Measurements from ENCODE around the gene DKKL1.

DKKL1 gene

DNA sequence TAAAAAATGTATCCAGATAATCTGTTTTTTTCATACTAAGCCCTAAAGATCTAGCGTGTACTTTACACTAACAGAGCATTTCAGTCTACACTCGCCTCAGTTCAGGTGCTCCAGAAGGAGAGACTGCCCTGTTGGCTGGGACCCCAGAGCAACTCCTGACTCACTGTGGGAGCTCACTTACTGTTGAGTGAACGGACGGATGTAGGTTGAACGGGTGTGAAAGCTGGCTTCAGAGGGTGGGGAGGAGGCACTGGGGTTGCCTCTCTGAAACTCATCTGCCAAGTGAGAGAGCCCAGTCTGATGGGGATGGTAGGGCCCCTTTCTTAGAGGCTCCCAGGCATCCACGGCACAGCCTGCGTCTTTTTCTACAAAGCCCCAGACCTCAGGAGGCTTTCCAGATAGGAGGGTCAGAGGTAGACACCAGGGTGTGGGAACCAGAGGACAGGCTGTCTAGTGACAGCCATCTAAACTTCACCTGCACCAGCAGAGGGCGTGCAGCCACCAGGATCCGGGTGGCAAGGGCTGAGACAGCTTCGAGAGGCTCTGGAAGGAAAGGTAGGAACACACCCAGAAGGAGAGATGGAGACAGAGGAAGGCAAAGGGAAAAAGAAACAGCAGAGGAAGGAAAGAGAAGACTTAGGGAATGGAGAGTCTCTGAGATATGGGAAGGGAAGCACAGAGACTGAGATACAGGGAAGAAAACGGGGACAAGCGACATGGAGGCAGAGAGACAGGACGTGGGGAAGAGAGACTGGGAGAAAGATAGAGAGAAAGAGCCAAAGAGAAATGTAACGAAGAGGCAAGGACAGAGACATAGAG lies 28.1 kb downstream of the DKKL1 start:
- DNase-seq, result peak; percentile 49 to 97 (median 75)
- intact Hi-C loops (cut with DNase I), result loop anchor here (1.0 kb wide), 2 partner anchors 52 to 156 kb away; no protein-coding TSS in a partner anchor

DNA sequence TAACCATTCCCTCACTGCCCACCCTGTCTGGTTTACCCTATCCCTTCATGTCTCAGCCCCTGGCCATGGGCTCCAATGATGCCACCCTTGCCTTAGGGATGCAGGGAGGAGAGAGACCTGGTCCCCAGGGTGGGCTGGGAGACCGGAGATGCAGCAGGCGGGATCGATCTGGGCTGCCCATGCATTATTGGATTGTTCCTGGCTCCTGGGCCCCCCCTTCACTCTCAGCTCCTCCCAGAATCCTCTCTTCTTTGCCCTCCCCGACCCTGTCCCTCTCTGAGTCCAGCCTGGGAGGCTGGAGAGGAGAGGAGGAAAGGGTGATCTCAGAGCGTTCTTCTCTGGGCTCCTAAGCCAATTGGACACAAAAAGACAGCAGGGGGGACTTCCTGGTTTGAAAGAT lies 30.2 kb downstream of the DKKL1 start:
- peak in 2 of 10 donors; percentile 15 to 22 for DNase-seq
- intact Hi-C loops (cut with DNase I), result no loop called here

DNA sequence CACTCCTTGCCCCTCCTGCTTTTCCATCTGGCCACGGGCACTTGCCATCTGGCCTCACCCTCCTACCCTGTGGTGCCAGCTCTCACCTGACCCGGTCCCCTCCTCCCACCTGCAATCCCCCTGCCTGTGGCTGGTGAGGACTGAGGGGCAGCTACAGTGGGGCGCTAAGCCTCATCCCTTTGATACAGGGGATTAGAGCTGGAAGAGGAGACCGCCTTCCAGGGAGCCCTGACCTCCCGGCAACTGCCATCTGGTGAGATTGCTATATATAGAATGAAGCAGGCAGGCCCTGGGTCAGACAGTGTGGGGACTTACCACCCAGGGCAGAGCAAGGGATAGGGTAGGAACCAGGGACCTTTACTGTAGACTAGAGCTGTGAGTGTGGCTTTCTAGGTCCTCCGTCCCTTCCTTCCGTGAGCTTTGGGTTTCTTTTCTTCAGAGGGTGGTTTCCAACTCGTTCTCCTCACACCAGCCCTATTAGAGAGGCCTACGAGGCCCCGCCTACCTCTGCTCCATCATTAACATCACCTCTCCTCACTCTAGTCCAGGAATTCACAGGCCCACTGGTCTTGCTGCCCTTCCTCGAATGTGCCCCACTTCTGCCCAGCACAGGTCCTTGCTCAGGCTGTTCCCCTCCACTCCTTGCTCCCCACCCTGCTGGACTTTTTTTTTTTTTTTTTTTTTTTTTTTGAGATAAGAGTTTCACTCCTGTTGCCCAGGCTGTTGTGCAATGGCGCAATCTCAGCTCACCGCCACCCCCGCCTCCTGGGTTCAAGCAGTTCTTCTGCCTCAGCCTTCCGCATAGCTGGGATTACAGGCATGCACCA lies 32.1 kb downstream of the DKKL1 start:
- peak in 2 of 10 donors; percentile 17 to 62 for DNase-seq
- intact Hi-C loops (cut with DNase I), result no loop called here

DNA sequence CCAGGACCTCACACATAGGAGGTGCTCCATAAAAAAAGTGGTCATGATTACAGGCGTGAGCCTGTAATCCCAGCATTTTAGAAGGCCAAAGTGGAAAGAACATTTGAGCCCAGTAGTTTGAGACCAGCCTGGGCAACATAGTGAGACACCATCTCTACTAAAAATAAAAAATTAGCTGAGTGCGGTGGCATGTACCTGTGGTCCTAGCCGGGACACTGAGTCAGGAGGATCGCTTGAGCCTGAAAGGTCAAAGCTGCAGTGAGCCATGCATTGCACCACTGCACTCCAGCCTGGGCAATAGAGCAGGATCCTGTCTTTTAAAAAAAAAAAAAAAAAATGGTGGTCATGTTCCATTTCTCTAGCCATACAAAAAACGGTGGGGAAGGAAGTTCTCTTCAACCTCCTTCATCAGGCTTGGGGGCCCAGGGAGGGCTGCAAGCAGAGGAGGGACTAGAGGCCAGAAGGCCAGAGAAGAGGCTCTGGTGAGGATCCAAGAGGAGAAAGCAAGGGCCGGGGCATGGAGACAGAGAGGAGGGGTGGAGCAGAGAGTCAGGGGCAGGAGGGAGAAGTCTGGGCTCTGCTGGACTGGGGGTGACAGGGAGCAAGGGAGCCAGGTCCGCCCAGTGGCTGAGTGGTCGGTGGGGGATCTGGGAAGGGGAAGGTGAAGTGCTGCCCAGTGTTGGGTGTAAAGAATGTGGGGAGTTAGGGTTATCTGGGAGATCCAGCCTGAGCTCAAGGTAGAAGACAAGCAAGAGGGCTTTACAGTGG lies 33.2 kb downstream of the DKKL1 start:
- peak in 1 of 10 donors; percentile 57 for DNase-seq
- intact Hi-C loops (cut with DNase I), result no loop called here

DNA sequence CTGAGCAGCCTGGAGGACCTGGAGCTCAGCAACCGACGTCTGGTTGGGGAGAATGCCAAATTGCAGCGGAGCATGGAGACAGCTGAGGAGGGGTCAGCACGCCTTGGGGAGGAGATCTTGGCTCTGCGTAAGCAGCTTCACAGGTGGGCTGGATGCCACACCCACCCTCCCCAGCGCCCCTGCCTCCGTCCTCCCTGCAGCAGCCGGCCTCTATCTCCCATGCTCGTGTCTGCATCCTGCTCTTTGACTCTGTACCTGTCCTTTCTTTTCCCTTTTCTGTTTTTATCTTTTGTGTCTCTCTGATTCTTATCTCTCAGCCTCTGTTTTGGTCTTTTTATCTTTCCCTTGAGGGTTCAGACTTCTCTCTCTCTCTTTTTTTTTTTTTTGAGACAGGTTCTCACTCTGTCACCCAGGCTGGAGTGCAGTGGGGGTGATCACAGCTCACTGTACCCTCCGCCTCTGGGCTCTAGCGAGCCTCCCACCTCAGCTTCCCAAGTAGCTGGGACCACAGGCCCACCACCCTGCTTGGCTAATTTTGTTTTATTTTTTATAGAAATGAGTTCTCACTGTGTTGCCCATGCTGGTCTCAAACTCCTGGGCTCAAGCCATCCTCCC lies 34.4 kb downstream of the DKKL1 start:
- DNase-seq, result peak in 1 of 10 donors; percentile 47
- intact Hi-C loops (cut with DNase I), result no loop called here

DNA sequence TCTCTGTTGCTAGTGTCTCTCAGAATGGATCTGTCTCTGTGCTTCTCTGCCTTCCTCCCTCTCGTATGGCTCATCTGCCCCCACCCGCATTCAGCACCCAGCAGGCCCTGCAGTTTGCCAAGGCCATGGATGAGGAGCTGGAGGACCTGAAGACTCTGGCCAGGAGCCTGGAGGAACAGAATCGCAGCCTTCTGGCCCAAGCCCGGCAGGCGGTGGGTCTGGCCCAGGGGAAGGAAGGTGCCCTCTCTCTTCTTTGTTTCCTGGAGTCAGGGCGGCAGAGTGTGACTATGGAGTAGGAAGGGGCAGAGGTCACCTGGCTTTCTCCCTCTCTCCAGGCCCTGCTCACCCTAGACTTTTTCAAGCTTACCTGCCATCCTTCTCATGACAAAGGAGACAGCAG lies 35.3 kb downstream of the DKKL1 start:
- peak in 1 of 10 donors; percentile 12 for DNase-seq
- intact Hi-C loops (cut with DNase I), result no loop called here

DNA sequence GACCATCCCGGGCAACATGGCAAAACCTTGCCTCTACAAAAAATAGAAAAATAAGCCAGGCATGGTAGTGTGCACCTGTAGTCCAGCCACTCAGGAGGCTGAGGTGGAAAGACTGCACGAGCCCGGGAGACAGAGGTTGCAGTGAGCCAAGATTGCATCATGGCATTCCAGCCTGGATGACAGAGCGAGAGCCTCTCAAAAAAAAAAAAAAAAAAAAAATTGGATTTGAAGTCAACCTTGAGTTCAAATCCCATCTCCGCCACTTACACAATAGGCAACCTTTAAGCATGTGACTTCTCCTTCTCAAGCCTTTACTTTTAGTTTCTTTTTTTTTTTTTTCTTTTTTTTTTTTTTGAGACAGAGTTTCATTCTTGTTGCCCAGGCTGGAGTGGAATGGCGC lies 36.4 kb downstream of the DKKL1 start:
- peak in 1 of 10 donors; percentile 34 for DNase-seq
- intact Hi-C loops (cut with DNase I), result no loop called here

DNA sequence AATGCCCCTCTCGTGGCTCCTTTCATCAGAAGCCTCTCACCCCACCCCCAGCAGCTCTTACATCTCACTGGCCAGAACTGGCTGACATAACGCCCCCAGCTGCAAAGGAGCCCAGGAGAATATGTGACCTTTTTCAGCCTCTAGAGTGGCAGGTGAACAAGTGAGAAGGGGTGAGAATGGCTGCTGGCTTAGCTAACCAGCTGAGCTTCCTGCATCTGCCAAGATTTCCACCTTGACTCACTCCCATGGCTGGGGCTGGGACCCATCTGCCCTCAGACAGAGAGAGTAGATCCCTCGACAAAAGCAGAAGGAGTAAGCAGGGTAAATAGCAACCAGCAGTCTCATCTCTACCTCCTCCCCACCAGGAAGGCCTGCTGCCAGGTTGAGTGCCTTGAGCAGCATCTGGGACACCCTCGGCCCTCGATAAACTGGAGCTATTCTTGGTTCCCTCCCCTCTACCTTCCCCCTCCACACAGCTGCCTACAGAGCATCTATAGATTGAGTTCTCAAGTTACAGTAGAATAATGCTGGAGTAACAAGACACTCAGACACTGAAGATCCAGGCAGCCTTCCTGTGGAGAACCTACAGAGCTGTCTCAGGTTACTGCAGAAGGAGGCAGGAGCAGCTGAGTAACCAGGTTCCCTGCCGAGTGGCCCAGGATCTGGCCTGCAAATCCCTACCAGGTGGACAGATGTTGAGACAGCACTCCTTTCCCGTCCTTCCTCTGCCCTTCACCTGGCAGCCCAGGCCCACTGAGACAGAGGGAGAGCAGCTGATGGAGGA lies 39.9 kb downstream of the DKKL1 start:
- intact Hi-C loops (cut with DNase I), result no loop called here
- no peak for DNase-seq

DNA sequence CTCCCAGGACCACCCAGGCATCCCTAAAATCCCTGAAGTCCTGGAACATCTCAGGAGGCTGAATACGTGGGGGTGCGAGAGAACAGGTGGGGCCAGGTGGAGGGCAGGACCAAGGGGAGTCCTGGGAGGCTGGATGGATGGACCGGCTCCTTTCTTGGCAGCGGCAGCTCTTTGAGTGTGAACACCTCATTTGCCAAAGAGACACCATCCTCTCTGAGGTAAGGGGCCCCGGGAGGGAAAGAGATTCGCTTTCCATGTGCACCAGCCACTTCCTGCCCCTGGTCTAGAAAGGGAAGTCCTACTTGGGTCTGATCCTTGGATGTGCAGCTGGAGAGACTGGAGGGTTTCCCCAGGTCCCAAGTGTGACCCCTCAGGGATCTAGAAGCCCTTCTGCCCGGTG lies 43.4 kb downstream of the DKKL1 start:
- DNase-seq, result peak in 2 of 10 donors; percentile 17 to 38
- intact Hi-C loops (cut with DNase I), result no loop called here

DNA sequence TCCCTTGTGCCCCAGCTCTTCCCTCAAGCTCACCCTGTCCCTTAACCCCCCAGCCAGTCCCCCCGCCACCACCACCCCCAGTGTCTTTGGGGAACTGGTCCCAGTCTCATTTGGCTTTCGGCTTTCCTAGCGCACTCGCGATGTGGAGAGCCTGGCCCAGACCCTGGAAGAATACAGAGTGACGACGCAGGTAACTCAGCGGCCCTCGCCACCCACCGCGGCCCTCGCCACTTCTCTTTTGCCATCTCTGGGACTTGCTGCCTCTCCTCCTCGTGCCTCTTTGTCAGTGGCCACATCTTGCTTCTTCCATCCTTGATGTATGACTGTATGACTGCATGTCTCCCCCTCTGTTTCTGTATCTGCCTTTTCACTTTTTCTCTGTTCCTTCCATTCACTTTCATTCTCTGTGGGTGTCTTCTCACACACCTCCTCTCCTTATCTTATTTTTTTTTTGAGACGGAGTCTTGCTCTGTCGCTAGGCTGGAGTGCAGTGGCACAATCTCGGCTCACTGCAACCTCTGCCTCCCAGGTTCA lies 43.9 kb downstream of the DKKL1 start:
- DNase-seq, result peak in 1 of 10 donors; percentile 61
- intact Hi-C loops (cut with DNase I), result no loop called here

DNA sequence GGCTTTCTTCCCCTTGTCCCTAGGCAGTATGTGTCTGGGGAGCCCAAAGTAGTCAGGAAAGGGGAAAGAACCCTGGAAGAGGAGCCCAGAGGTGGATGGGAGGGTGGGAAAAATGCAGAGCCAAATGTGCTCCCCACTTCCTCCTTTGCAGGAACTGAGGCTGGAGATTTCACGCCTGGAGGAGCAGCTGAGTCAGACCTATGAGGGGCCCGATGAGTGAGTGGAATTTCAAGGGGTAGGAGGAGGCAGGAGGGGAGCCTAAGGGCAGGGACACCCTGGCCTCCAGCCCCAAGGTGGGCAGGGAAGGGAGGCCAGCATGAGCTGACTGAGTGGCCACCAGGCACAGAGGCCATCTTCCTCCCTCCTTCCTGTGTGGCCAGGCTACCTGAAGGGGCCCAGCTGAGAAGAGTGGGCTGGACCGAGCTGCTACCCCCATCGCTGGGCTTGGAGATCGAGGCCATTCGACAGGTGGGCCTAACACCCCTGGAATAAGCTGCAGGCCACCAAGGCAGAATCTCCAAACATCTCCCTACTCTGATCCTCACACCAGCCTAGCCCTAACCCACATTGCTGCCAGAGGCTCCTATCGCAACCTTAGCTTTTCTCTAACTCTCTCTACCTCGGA lies 45.3 kb downstream of the DKKL1 start:
- intact Hi-C loops (cut with DNase I), result no loop called here

DNA sequence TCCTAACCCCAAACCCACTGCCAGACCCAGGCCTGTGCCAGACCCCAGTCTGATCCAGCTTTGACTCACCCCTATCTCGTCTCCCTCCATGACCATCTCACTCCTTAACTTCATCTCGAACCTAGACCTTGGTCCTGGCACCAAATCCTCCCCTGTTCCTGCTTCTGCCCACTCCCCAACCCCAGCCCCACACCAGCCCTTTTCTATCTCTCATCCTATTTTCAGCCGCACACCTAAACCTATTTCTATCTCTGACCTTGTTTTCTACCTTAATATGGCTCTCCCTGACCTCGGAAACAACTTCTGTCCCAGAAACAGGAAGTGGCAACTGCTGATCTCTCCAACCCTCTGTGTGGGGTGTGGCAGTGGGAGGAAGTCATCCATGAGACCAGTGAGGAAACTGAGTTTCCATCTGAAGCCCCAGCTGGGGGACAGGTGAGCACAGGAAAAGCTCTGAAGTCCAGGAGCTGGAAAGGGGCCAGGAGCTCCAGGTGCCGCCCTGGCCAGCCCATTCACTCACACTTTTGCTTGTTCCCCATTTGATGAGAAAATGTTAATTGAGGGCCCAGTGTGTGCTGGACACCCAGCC lies 45.9 kb downstream of the DKKL1 start:
- peak in 1 of 10 donors; percentile 24 for DNase-seq
- intact Hi-C loops (cut with DNase I), result no loop called here

More for the DNA sequence above, 45.3 kb downstream of the DKKL1 start:
- peak in 1 of 10 donors; percentile 40 for DNase-seq

DNA sequence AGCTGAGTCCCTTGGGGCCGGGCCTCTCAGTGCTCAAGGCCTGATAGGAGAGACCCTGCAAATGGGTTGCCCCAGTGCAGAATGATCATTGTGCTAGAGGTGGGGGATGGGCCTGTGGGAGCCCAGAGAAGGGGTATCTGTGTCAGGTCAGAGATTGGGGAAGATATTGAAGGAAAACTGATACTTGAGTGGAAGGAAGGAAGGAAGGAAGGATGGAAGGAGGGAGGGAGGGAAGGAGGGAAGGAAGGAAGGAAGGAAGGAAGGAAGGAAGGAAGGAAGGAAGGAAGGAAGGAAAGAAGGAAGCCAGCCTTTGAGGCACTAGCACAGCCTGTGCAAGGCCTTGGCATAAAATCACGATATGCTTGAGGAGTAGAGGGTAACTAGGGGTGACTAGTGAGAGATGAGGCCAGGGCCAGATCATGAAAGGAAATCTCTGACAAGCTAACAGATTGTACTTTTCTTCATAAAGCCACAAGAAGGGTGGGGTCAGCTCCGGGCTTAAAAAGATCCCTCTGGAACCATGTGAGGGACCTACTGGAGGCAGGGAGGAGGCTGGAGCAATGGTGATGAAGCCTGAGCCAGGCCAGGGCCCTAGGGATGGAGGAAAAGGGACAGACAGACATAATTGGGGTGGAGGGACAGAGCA lies 48.1 kb downstream of the DKKL1 start:
- no peak for DNase-seq
- intact Hi-C loops (cut with DNase I), result no loop called here

DNA sequence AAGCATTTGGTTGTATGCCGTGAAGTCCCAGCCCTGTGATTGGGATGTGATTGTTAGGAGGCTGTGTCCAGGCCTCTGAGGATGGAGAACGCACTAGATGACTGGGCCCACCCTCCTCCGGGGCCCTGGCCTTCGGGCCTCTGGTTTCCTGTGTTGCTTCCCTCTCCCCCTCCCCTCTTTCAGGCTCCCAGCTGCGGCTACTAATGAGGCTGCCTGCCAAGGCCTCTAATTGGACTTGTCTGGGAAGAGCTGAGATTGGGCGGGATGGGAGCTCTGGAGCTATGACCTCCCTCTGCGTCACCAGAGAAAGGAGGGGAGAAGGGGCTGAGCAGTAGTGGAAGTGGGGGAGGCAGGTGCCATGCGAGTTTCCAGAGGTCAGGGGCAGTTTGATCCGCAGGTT lies 49.7 kb downstream of the DKKL1 start:
- DNase-seq, result no peak
- intact Hi-C loops (cut with DNase I), result no loop called here

DNA sequence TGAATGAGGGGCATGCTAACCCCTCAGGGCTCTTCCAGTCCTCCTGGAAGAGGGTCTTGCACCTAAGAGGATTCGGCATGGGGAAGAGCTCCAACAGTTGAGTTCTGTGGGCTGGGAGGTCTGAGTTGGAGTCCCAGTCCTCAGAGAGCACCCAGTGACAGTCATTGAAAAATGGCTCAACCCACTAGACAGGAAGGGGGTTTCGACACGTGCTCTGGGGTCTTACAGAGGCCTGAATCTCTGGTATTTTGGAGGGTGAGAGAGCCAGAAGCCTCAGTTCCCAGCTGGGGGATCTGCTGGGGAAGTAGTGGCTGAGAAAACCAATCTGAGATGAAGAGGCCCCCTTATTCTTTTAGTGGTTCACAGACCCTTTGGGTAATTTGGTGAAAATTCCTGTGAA lies 50.6 kb downstream of the DKKL1 start:
- intact Hi-C loops (cut with DNase I), result no loop called here

DNA sequence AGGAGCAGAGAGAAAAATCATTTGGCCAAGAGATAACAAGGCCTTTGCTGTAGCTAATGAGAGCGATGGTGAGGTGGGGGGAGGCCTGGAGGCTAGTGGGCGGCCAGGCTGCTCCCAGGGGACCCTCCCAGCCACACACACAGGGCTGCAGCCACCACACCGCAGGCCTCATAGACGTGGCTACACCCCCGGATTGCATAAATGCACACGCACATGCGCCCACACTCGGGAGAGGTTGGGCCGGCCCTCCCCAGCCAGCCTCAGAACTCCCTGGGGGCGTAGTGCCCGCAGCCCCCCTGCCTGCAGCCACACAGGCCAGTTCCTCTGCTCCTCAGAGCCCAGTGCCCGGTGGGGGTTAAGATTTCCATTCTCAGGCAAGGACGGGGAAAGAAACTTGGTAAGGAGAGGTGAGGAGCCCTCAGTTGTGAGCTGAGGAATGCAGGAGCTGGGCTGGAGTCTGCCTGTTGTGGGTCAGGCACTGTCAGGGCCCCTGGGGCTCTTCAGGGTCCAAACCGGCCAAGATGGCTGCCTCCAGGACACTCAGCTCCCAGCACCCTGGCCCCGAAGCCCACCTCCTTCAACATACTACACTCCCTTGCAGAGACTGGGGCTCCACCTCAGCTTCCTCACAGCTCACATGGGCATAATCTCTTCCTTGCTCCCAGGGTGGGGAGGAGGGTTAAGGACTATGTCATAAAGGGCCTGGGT lies 51.6 kb downstream of the DKKL1 start:
- DNase-seq, result no peak
- intact Hi-C loops (cut with DNase I), result no loop called here

More for the DNA sequence above, 50.6 kb downstream of the DKKL1 start:
- DNase-seq, result no peak

DNA sequence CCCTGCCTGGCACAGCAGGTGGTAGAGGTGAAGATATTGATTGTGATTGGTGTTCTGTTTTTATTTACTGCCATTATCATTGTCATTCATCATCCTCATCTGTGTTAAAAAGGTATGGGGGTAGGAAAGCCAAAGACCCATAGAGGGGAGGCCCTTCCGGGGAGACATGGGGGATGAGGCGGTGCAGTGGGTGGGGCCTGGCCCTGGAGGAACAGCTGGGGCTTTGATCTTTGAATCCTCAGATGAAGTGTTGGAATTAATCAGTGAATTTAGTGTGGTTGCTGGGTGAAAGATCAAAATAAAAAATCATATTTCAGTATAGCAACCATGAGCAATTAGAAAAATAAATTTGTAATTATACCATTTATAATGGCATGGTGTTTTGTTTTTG lies 52.1 kb downstream of the DKKL1 start:
- intact Hi-C loops (cut with DNase I), result no loop called here
- no peak for DNase-seq

Data from posterior cingulate gyrus (tissue), 11 donors.